ENCODE measurements around the gene ATRIP. TPM values are rescaled to one million over a fixed set of nuclear protein-coding genes. Genes with fewer than 3 reads are reported as not detected.
A peak's percentile ranks its signal among the peaks of the same experiment; 100 is the strongest.

The ATRIP gene
- polyA plus RNA-seq (8.6 to 9.7 TPM (median 9.1 TPM) in 3 replicates), polyA minus RNA-seq (10.4 to 15.1 TPM (median 15.0 TPM) in 3 replicates)
- polyA plus RNA-seq (2011; ENCODE audit: low read depth), result 2.1 TPM
- polyA plus RNA-seq (2011; cell fraction: cytosol; rRNA removed), result 7.6 and 9.1 TPM in 2 replicates
- polyA plus RNA-seq (2011; cell fraction: nucleus; rRNA removed), result 13.1 and 13.9 TPM in 2 replicates
- polyA plus RNA-seq (2012; ENCODE audit: low replicate concordance), result 5.1 and 8.2 TPM in 2 replicates
- 7.1 TPM for polyA minus RNA-seq (2011; cell fraction: cytosol; rRNA and poly(A)+ RNA removed)
- 6.3 and 11.2 TPM in 2 replicates for polyA minus RNA-seq (2011; cell fraction: nucleus; rRNA and poly(A)+ RNA removed)

DNA sequence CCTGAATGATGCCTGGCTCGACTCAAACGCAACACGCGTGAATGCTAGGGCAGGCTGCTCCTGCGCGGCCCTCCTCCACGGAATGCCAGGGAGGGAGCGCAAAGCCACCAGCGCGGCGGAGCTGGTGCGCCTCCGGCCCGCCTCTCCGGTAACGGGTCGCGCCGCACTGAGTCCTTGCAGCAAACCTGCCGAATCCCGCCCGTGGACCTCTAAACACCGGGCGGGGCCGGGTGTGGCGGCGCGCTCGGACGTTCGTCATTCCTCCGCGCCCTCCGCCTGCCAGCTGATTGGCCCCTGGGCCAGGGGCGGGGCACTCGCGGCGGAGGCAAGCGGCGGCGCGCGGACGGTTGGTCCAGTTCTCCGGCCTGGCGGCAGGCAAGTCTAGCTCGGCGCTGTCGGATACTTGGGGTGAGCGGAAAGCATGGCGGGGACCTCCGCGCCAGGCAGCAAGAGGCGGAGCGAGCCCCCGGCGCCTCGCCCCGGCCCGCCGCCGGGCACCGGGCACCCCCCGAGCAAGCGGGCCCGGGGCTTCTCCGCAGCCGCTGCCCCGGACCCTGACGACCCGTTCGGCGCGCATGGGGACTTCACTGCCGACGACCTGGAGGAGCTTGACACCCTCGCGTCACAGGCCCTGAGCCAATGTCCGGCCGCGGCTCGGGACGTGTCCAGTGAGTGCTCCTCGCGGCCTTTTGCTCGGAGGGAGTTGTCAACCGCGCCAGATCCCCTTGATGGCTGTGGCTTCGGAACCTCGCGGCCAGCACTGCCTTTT is at the start of gene ATRIP:
Gene ATRIP (plus strand): TSS at position 313 of the 769 bp plus-strand sequence. CDS start 109 bp downstream, at position 422.
- Histone ChIP-seq H3K9me3 (ENCODE audit: control insufficient read depth, low read depth, low read length) (no peaks in the 10 kb centered on the region), H3K27me3 (ENCODE audit: control insufficient read depth, extremely low read depth, insufficient read depth, low read length) (no peaks in the 10 kb centered on the region), H2AFZ (ENCODE audit: control insufficient read depth, low read length) (peak within 1 kb of the TSS; percentile 98), H3K79me2 (ENCODE audit: control insufficient read depth, insufficient read depth, low read length) (peaks cover 35% of the 10 kb centered on the region), H3K9me1 (ENCODE audit: control insufficient read depth, extremely low read depth, insufficient read depth, low read length) (peaks cover 2% of the 10 kb centered on the region), H3K36me3 (ENCODE audit: control insufficient read depth in 2 of 2, extremely low read depth in 1 of 2, insufficient read depth in 2 of 2, low read length in 2 of 2) (peaks cover 8 to 13% of the 10 kb centered on the region in 2 experiments), H4K20me1 (ENCODE audit: control insufficient read depth, extremely low read depth, insufficient read depth, low read length) (peaks cover 3% of the 10 kb centered on the region), H3K9ac (ENCODE audit: control insufficient read depth, extremely low read depth, insufficient read depth, low read length) (peak within 1 kb of the TSS; percentile 87), H3K4me3 (ENCODE audit: control insufficient read depth in 2 of 3, extremely low read depth in 1 of 3, insufficient read depth in 2 of 3, low read depth in 1 of 3, low read length in 3 of 3) (peak within 1 kb of the TSS; percentile 82 to 93 (median 85)), H3K27ac (ENCODE audit: control insufficient read depth, insufficient read depth, low read length) (peak within 1 kb of the TSS; percentile 77), H3K4me2 (ENCODE audit: control insufficient read depth, extremely low read depth, insufficient read depth, low read depth, low read length) (peak within 1 kb of the TSS; percentile 99), H3K4me1 (ENCODE audit: control insufficient read depth, extremely low read depth, insufficient read depth, low read length) (peaks cover 24% of the 10 kb centered on the region)
- FAIRE-seq, result no peak
- dilution Hi-C loops (cut with MboI; ENCODE audit: extremely low pct_ligation_motif_present, low sequenced_read_pairs), result loop anchor here (25.0 kb wide), 1 partner anchor 184 kb away; no protein-coding TSS in a partner anchor
- TF ChIP-seq EZH2 (IDR thresholded peaks at IDR 0.05; ENCODE audit: low read length), result no peak
- TF ChIP-seq, protein P1, sequence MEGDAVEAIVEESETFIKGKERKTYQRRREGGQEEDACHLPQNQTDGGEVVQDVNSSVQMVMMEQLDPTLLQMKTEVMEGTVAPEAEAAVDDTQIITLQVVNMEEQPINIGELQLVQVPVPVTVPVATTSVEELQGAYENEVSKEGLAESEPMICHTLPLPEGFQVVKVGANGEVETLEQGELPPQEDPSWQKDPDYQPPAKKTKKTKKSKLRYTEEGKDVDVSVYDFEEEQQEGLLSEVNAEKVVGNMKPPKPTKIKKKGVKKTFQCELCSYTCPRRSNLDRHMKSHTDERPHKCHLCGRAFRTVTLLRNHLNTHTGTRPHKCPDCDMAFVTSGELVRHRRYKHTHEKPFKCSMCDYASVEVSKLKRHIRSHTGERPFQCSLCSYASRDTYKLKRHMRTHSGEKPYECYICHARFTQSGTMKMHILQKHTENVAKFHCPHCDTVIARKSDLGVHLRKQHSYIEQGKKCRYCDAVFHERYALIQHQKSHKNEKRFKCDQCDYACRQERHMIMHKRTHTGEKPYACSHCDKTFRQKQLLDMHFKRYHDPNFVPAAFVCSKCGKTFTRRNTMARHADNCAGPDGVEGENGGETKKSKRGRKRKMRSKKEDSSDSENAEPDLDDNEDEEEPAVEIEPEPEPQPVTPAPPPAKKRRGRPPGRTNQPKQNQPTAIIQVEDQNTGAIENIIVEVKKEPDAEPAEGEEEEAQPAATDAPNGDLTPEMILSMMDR (optimal IDR thresholded peaks at IDR 0.05 in 1 of 3, IDR thresholded peaks at IDR 0.05 in 1 of 3, conservative IDR thresholded peaks at IDR 0.05 in 1 of 3; ENCODE audit: extremely low read depth in 1 of 3, insufficient read depth in 2 of 3, low read length in 3 of 3), result no peak
- DNase-seq (ENCODE audit: low read depth, low spot score), result no peak

DNA sequence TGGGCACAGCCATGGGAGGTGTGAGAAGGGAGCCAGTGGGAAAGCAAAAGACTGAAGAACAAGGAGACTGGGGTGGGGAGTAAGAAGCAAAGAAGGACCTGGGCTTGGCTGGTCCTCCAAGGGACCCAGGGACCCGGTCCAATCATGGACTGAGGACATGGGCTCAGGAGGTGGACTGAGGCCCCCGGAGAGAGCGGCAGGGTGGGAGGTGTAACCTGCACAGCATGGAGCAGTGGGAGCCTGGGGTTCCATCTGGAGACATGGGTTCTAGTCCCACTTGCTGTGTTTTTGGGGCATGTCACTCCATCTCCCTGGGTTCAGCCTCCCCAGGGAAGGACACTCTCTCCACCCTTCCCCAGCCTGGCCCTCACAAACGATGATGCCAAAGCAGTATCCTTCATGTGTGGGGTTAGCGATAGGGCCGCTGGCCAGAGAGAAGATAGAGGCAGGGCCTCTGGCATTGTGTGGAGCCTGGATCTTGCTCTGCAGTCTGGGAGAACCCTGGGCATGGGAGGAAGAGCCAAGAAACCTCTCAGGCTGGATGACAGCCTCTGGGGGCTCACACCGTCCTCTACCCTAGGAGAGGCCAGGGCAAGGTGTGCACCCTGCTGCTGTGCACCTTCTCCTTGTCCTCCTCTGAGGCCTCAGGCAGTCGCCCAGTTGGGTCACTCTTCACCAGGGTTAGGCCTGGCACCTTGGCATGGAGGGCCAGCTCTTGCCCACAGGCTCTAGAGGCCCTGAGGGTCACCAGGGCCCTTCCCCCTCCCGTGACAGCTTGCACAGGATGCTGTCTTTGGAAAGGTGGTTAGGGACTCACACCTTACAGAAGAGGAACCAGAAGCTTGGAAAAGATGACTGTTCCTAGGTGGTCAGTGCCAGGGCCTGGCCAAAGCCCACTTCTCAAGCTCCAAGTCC is 48.5 kb upstream of the ATRIP start:
- H2AFZ ChIP-seq (ENCODE audit: control insufficient read depth, low read length), result no peak overlapping the region
- H3K4me2 ChIP-seq (ENCODE audit: control insufficient read depth, extremely low read depth, insufficient read depth, low read depth, low read length), result no peak overlapping the region
- H3K27ac ChIP-seq (ENCODE audit: control insufficient read depth, insufficient read depth, low read length), result no peak overlapping the region
- no peaks in the 10 kb centered on the region for H3K9me3 ChIP-seq (ENCODE audit: control insufficient read depth, low read depth, low read length)
- FAIRE-seq (no peak), DNase-seq (ENCODE audit: low read depth, low spot score) (no peak)
- no peaks in the 10 kb centered on the region for H3K27me3 ChIP-seq (ENCODE audit: control insufficient read depth, extremely low read depth, insufficient read depth, low read length)
- no peaks in the 10 kb centered on the region for H3K9me1 ChIP-seq (ENCODE audit: control insufficient read depth, extremely low read depth, insufficient read depth, low read length)
- no peaks in the 10 kb centered on the region for H4K20me1 ChIP-seq (ENCODE audit: control insufficient read depth, extremely low read depth, insufficient read depth, low read length)
- TF ChIP-seq, protein P1 (optimal IDR thresholded peaks at IDR 0.05 in 1 of 3, IDR thresholded peaks at IDR 0.05 in 1 of 3, conservative IDR thresholded peaks at IDR 0.05 in 1 of 3; ENCODE audit: extremely low read depth in 1 of 3, insufficient read depth in 2 of 3, low read length in 3 of 3), result no peak
- TF ChIP-seq EZH2 (IDR thresholded peaks at IDR 0.05; ENCODE audit: low read length), result no peak
- no peak overlapping the region for H3K4me3 ChIP-seq (ENCODE audit: control insufficient read depth in 2 of 3, extremely low read depth in 1 of 3, insufficient read depth in 2 of 3, low read depth in 1 of 3, low read length in 3 of 3)
- H3K36me3 ChIP-seq (ENCODE audit: control insufficient read depth in 2 of 2, extremely low read depth in 1 of 2, insufficient read depth in 2 of 2, low read length in 2 of 2), result peaks cover 6 to 13% of the 10 kb centered on the region in 2 experiments
- no peak overlapping the region for H3K9ac ChIP-seq (ENCODE audit: control insufficient read depth, extremely low read depth, insufficient read depth, low read length)
- no peaks in the 10 kb centered on the region for H3K79me2 ChIP-seq (ENCODE audit: control insufficient read depth, insufficient read depth, low read length)
- dilution Hi-C loops (cut with MboI; ENCODE audit: extremely low pct_ligation_motif_present, low sequenced_read_pairs), result no loop called here
- H3K4me1 ChIP-seq (ENCODE audit: control insufficient read depth, extremely low read depth, insufficient read depth, low read length), result peaks cover 22% of the 10 kb centered on the region
